B cell (primary cell): Measurements from ENCODE around the gene WDR43. TPM values are rescaled to one million over a fixed set of nuclear protein-coding genes. Genes with fewer than 3 reads are reported as not detected.

Experiments
- ATAC-seq: fragments of 200-7000 bp; cut with Tn5 transposase; one replicate; pipeline ENCODE4 v1.10.0; 2021; ENCODE audit warnings: low read depth, mild to moderate bottlenecking, moderate number of reproducible peaks, moderate library complexity
- CTCF ChIA-PET: fragments of 350-600 bp; sonication (Branson Sonifier 250); formaldehyde crosslinking; loops from one replicate; lab custom pipeline; 2021; ENCODE audit warnings: antibody characterized with exemption, inconsistent platforms; lab: Charles Lee
- POLR2A ChIA-PET: fragments of 350-600 bp; sonication (Branson Sonifier 250); formaldehyde crosslinking; loops from one replicate; lab custom pipeline; 2021; ENCODE audit warnings: antibody characterized with exemption; lab: Charles Lee
- DNase-seq: peaks from one replicate; pipeline ENCODE4 v3.0.0; 2013
- H2AFZ ChIP-seq: 2 replicates; pipeline ENCODE4 v1.6.1; 2012; ENCODE audit warnings: mild to moderate bottlenecking, low read depth, low read length; ENCODE audit not compliant: insufficient read depth, poor library complexity, severe bottlenecking
- H3K27ac ChIP-seq, 2 donors: 1 replicate in 1 of 2; 2 replicates in 1 of 2; pipeline ENCODE4 v1.5.1; 2012 to 2013; ENCODE audit warnings: low read length in 2 of 2, mild to moderate bottlenecking in 2 of 2, moderate library complexity in 1 of 2
- H3K27me3 ChIP-seq, 4 experiments: fragments of 200-600 bp in 1 of 4; sonication (generic) in 1 of 4; replicated peaks in 1 of 4; 1 replicate in 2 of 4; 2 replicates in 2 of 4; pipeline versions ENCODE4 v1.6.1 to v1.7.0; 2013 to 2016; ENCODE audit warnings: low read length in 3 of 4, mild to moderate bottlenecking in 2 of 4, mixed read lengths in 1 of 4, moderate library complexity in 1 of 4; ENCODE audit not compliant: insufficient read depth in 4 of 4, control insufficient read depth in 3 of 4; ENCODE audit errors: control extremely low read depth in 1 of 4
- H3K36me3 ChIP-seq, 2 experiments: replicated peaks in 1 of 2; 1 replicate in 1 of 2; 2 replicates in 1 of 2; pipeline versions ENCODE4 v1.6.1 to v1.7.1; 2013; ENCODE audit warnings: low read length in 1 of 2; ENCODE audit not compliant: insufficient read depth in 2 of 2, control insufficient read depth in 1 of 2; ENCODE audit errors: control extremely low read depth in 1 of 2, extremely low read depth in 1 of 2
- H3K4me1 ChIP-seq, 2 donors: fragments of 200-600 bp in 1 of 2; sonication (generic) in 1 of 2; 1 replicate in 1 of 2; 2 replicates in 1 of 2; pipeline versions ENCODE4 v1.5.1 to v1.6.1; 2013 to 2017; ENCODE audit warnings: low read length in 2 of 2; ENCODE audit not compliant: control insufficient read depth in 2 of 2, insufficient read depth in 2 of 2
- H3K4me2 ChIP-seq: replicated peaks from 2 replicates; pipeline ENCODE3; 2012; ENCODE audit warnings: mild to moderate bottlenecking, low read depth, low read length; ENCODE audit not compliant: poor library complexity, severe bottlenecking
- H3K4me3 ChIP-seq, 5 experiments: fragments of 200-600 bp in 1 of 5; sonication (generic) in 1 of 5; 1 replicate in 3 of 5; 2 replicates in 2 of 5; pipeline versions ENCODE4 v1.5.1 to v1.7.0; 2011 to 2016; ENCODE audit warnings: low read length in 4 of 5, mild to moderate bottlenecking in 4 of 5, low read depth in 2 of 5, control low read depth in 1 of 5, moderate library complexity in 1 of 5; ENCODE audit not compliant: insufficient read depth in 1 of 5; ENCODE audit errors: control extremely low read depth in 1 of 5, extremely low read depth in 1 of 5
- H3K79me2 ChIP-seq: fragments of 200-600 bp; sonication (generic); one replicate; pipeline ENCODE4 v1.6.0; 2016; ENCODE audit warnings: low read length; ENCODE audit not compliant: control insufficient read depth, insufficient read depth
- H3K9ac ChIP-seq: fragments of 200-600 bp; sonication (generic); 2 replicates; pipeline ENCODE4 v1.6.1; 2017; ENCODE audit warnings: mild to moderate bottlenecking, low read length, moderate library complexity
- H3K9me3 ChIP-seq, 3 donors: one replicate each; pipeline versions ENCODE4 v1.6.1 to v1.7.1; 2013; ENCODE audit warnings: low read length in 2 of 3; ENCODE audit not compliant: control insufficient read depth in 2 of 3, insufficient read depth in 1 of 3; ENCODE audit errors: control extremely low read depth in 1 of 3
- H4K20me1 ChIP-seq: 2 replicates; pipeline ENCODE4 v1.6.0; 2012; ENCODE audit warnings: mild to moderate bottlenecking, low read length; ENCODE audit not compliant: insufficient read depth, control insufficient read depth, poor library complexity, severe bottlenecking
- H3K27ac Mint-ChIP-seq: one replicate; pipeline ENCODE4 v1.8.0; 2021; ENCODE audit warnings: mixed read lengths
- H3K27me3 Mint-ChIP-seq: one replicate; pipeline ENCODE4 v1.8.0; 2021; ENCODE audit warnings: mixed read lengths
- H3K4me1 Mint-ChIP-seq: one replicate; pipeline ENCODE4 v1.8.0; 2021; ENCODE audit warnings: mixed read lengths
- H3K4me3 Mint-ChIP-seq: one replicate; pipeline ENCODE4 v1.8.0; 2021; ENCODE audit warnings: mixed read lengths
- H3K9me3 Mint-ChIP-seq: one replicate; pipeline ENCODE4 v1.8.0; 2022; ENCODE audit warnings: mixed read lengths; ENCODE audit not compliant: insufficient read depth
- EZH2 ChIP-seq: IDR thresholded peaks from 2 replicates; pipeline ENCODE4 v1.6.1; 2012; ENCODE audit warnings: borderline replicate concordance, low read depth, mild to moderate bottlenecking, moderate library complexity, low read length; ENCODE audit not compliant: insufficient read depth, poor library complexity, severe bottlenecking
- WGBS: methylation state at CpG from one replicate; pipeline ENCODE4 v1.1.5; 2013; ENCODE audit warnings: missing lambda C conversion rate; ENCODE audit not compliant: insufficient coverage; 5-methylcytosine and 5-hydroxymethylcytosine counted together
- intact Hi-C: fragments of 100-400 bp; cut with micrococcal nuclease; formaldehyde crosslinking; loops from one replicate; pipeline ENCODE4 v1.10.0; 2022
- polyA plus RNA-seq: library from polyadenylated mRNA; depleted of rRNA; stranded (reverse); fragments of >200 nt; gene quantifications from 2 replicates; pipeline ENCODE4 v1.2.3, GENCODE V29; 2012
- total RNA-seq, 2 donors: library from RNA; stranded (reverse); fragments of 120-200 nt in 1 of 2; gene quantifications; 1 replicate in 1 of 2; 2 replicates in 1 of 2; pipeline versions ENCODE4 v1.2.3 to v1.2.4, GENCODE V29; 2013 to 2022
- TF ChIP-seq, protein P1 (sequence below): fragments of 200-600 bp; IDR thresholded peaks from one replicate; pipeline ENCODE4 v1.8.0; 2022; ENCODE audit warnings: antibody characterized with exemption, mild to moderate bottlenecking

The WDR43 gene
- total and polyA plus RNA-seq, 2 donors (not counting 1 experiment from before 2014, with no cell fraction given), result 22.5 to 51.0 TPM

DNA sequence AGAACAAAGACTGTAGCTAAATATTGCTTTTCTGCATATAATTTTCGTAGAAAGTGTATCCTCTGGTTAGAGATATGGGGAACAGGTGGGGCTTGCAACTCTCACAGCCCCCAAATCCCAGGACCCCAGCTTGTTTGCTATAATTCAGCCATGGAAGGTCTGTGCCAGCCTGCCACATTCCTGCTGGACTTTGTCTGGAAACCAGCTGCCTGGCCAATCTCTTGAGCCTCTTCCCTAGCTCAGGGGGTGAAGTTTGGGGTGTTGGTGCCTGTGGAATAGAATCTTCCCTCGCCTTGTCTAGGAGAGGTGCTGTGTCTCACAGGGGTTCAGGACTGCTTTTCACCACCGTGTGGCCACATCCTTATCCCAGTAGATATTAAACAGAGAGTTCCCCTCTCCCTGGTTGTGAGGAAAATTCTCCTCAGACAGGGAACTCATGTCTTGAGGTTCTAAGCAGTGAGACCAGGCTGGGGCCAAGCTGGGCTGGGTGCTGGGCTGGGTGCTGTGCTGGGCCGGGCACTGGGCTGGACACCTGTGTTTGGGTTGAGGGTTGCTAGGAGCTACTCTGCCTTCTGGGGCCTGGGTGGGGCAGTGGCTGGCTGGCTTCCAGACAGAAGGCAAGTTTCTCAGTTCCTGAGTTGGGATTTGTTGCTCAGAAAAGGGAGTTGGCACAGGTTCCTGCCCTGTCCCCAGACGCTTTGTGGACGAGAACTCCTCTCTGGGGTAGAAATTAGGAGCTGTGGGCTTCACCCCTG, 98.9 kb downstream of the WDR43 start:
- Histone ChIP-seq H3K27me3 (peaks cover 0 to 5% (median 0%) of the 10 kb centered on the region in 4 experiments), H3K79me2 (no peaks in the 10 kb centered on the region), H3K9me3 (no peaks in the 10 kb centered on the region), H3K4me1 (no peaks in the 10 kb centered on the region), H2AFZ (no peak overlapping the region), H4K20me1 (no peaks in the 10 kb centered on the region), H3K4me3 (no peak overlapping the region), H3K27ac (no peak overlapping the region), H3K36me3 (no peaks in the 10 kb centered on the region), H3K9ac (no peak overlapping the region), H3K4me2 (no peak overlapping the region)
- no peak overlapping the region for H3K27ac Mint-ChIP-seq
- H3K9me3 Mint-ChIP-seq, result no peaks in the 10 kb centered on the region
- ChIA-PET POLR2A (no interaction called here), CTCF (interaction anchor here (0.5 kb wide), 1 partner anchor 25 kb away, joined by 3 read pairs; no protein-coding TSS in a partner anchor)
- intact Hi-C loops, result no loop called here
- ATAC-seq (no peak), DNase-seq (no peak)
- no peak for TF ChIP-seq EZH2
- H3K4me1 Mint-ChIP-seq, result no peaks in the 10 kb centered on the region
- no peak overlapping the region for H3K4me3 Mint-ChIP-seq
- WGBS, result 46% methylated on average over 1 of the region's 6 CpGs
- peaks cover 18% of the 10 kb centered on the region for H3K27me3 Mint-ChIP-seq

DNA sequence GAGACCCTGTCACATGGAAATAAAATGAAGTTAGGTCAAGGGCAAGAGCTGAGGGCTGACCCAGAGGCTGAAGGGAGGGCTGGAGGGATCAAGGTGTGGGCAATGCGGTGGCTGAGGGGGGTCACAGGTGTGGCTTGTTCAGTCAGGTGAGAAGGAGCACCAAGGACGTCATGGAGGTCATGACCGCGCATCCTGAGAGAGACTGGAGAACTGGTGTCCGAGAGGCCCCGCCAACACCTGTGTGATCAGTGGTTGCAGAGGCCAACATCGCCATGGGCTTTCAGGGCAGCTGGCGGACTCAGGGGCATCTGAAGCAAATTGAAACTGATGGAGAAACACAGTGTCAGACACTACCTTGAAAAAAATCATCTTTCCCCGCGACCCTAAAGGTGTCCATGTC, 99.6 kb downstream of the WDR43 start:
- no peaks in the 10 kb centered on the region for H3K9me3 Mint-ChIP-seq
- no peak overlapping the region for H3K4me3 Mint-ChIP-seq
- H3K27ac ChIP-seq, result no peak overlapping the region
- no peaks in the 10 kb centered on the region for H3K9me3 ChIP-seq
- TF ChIP-seq EZH2, result no peak
- TF ChIP-seq, protein P1, sequence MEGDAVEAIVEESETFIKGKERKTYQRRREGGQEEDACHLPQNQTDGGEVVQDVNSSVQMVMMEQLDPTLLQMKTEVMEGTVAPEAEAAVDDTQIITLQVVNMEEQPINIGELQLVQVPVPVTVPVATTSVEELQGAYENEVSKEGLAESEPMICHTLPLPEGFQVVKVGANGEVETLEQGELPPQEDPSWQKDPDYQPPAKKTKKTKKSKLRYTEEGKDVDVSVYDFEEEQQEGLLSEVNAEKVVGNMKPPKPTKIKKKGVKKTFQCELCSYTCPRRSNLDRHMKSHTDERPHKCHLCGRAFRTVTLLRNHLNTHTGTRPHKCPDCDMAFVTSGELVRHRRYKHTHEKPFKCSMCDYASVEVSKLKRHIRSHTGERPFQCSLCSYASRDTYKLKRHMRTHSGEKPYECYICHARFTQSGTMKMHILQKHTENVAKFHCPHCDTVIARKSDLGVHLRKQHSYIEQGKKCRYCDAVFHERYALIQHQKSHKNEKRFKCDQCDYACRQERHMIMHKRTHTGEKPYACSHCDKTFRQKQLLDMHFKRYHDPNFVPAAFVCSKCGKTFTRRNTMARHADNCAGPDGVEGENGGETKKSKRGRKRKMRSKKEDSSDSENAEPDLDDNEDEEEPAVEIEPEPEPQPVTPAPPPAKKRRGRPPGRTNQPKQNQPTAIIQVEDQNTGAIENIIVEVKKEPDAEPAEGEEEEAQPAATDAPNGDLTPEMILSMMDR, result no peak
- no peak overlapping the region for H3K9ac ChIP-seq
- no peaks in the 10 kb centered on the region for H4K20me1 ChIP-seq
- no peaks in the 10 kb centered on the region for H3K4me1 Mint-ChIP-seq
- no peak for DNase-seq
- peaks cover 0 to 5% (median 0%) of the 10 kb centered on the region in 4 experiments for H3K27me3 ChIP-seq
- CTCF ChIA-PET, result no interaction called here
- H3K27ac Mint-ChIP-seq, result no peak overlapping the region
- no peak overlapping the region for H2AFZ ChIP-seq
- H3K4me2 ChIP-seq, result no peak overlapping the region
- intact Hi-C loops, result no loop called here
- no peak for ATAC-seq
- no peaks in the 10 kb centered on the region for H3K4me1 ChIP-seq
- peaks cover 18% of the 10 kb centered on the region for H3K27me3 Mint-ChIP-seq
- no peak overlapping the region for H3K4me3 ChIP-seq
- no peaks in the 10 kb centered on the region for H3K36me3 ChIP-seq
- 90% methylated on average over 9 of the region's 10 CpGs for WGBS
- H3K79me2 ChIP-seq, result no peaks in the 10 kb centered on the region
- POLR2A ChIA-PET, result no interaction called here
